Lower leg skin (tissue), 3 donors: ENCODE measurements around the gene GJA10.

Source experiments
- POLR2A ChIP-seq, 2 donors: fragments of 450-650 bp; IDR thresholded peaks; one replicate each; pipeline ENCODE4 v1.6.1; 2016 to 2017; ENCODE audit warnings: antibody characterized with exemption in 2 of 2, mild to moderate bottlenecking in 1 of 2, moderate library complexity in 1 of 2
- TF ChIP-seq, protein P1 (sequence below), 3 donors: fragments of 450-650 bp; IDR thresholded peaks; one replicate each; pipeline ENCODE4 v1.5.1; 2016; ENCODE audit warnings: antibody characterized with exemption in 3 of 3, mild to moderate bottlenecking in 3 of 3, moderate library complexity in 2 of 3

GRCh38 chr6:89944181-89944755 is 50.0 kb downstream of the GJA10 start:
- TF ChIP-seq, protein P1, sequence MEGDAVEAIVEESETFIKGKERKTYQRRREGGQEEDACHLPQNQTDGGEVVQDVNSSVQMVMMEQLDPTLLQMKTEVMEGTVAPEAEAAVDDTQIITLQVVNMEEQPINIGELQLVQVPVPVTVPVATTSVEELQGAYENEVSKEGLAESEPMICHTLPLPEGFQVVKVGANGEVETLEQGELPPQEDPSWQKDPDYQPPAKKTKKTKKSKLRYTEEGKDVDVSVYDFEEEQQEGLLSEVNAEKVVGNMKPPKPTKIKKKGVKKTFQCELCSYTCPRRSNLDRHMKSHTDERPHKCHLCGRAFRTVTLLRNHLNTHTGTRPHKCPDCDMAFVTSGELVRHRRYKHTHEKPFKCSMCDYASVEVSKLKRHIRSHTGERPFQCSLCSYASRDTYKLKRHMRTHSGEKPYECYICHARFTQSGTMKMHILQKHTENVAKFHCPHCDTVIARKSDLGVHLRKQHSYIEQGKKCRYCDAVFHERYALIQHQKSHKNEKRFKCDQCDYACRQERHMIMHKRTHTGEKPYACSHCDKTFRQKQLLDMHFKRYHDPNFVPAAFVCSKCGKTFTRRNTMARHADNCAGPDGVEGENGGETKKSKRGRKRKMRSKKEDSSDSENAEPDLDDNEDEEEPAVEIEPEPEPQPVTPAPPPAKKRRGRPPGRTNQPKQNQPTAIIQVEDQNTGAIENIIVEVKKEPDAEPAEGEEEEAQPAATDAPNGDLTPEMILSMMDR (IDR thresholded peaks at IDR 0.05): no peak
- no peak for TF ChIP-seq POLR2A (IDR thresholded peaks at IDR 0.05)
